ENCODE data around the gene USP25.

DNA sequence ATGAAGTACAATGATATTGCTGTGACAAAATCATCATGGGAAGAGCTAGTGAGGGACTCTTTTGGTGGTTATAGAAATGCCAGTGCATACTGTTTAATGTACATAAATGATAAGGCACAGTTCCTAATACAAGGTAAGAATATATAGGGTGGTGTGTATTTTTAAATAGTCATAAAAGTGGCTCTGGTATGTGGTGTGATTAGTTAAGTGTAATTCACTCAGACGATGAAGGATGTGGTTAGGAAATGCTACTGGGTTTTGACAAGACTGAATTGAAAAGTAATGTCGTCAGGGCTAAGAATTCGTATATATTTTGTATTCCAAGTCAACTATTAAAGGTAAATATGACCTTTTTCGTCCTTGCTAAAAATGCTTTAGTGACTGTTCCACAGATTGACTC is 101.7 kb downstream of the USP25 start:
- TF ChIP-seq, protein P1, sequence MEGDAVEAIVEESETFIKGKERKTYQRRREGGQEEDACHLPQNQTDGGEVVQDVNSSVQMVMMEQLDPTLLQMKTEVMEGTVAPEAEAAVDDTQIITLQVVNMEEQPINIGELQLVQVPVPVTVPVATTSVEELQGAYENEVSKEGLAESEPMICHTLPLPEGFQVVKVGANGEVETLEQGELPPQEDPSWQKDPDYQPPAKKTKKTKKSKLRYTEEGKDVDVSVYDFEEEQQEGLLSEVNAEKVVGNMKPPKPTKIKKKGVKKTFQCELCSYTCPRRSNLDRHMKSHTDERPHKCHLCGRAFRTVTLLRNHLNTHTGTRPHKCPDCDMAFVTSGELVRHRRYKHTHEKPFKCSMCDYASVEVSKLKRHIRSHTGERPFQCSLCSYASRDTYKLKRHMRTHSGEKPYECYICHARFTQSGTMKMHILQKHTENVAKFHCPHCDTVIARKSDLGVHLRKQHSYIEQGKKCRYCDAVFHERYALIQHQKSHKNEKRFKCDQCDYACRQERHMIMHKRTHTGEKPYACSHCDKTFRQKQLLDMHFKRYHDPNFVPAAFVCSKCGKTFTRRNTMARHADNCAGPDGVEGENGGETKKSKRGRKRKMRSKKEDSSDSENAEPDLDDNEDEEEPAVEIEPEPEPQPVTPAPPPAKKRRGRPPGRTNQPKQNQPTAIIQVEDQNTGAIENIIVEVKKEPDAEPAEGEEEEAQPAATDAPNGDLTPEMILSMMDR (IDR thresholded peaks at IDR 0.05; ENCODE audit: insufficient read depth, low read length): no peak
- TF ChIP-seq, protein P2, sequence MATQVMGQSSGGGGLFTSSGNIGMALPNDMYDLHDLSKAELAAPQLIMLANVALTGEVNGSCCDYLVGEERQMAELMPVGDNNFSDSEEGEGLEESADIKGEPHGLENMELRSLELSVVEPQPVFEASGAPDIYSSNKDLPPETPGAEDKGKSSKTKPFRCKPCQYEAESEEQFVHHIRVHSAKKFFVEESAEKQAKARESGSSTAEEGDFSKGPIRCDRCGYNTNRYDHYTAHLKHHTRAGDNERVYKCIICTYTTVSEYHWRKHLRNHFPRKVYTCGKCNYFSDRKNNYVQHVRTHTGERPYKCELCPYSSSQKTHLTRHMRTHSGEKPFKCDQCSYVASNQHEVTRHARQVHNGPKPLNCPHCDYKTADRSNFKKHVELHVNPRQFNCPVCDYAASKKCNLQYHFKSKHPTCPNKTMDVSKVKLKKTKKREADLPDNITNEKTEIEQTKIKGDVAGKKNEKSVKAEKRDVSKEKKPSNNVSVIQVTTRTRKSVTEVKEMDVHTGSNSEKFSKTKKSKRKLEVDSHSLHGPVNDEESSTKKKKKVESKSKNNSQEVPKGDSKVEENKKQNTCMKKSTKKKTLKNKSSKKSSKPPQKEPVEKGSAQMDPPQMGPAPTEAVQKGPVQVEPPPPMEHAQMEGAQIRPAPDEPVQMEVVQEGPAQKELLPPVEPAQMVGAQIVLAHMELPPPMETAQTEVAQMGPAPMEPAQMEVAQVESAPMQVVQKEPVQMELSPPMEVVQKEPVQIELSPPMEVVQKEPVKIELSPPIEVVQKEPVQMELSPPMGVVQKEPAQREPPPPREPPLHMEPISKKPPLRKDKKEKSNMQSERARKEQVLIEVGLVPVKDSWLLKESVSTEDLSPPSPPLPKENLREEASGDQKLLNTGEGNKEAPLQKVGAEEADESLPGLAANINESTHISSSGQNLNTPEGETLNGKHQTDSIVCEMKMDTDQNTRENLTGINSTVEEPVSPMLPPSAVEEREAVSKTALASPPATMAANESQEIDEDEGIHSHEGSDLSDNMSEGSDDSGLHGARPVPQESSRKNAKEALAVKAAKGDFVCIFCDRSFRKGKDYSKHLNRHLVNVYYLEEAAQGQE (IDR thresholded peaks at IDR 0.05; ENCODE audit: insufficient replicate concordance, low read depth): no peak
- no peak for TF ChIP-seq POLR2AphosphoS5 (IDR thresholded peaks at IDR 0.05; ENCODE audit: low read depth)
